HCT116 (cell line): ENCODE results near the gene RASGRF2. TPM values are rescaled to one million over a fixed set of nuclear protein-coding genes. Genes with fewer than 3 reads are reported as not detected.

Experiments used
- ATAC-seq: fragments of 200-7000 bp; cut with Tn5 transposase; 2 replicates; pipeline ENCODE4 v1.9.1; 2020; ENCODE audit warnings: mild to moderate bottlenecking, moderate library complexity
- BruUV-seq: library from RNA; stranded (reverse); fragments of 400-500 nt; replicated peaks from 2 replicates; lab custom pipeline; 2021; lab: Mats Ljungman, UMichigan
- CTCF ChIA-PET: fragments of 300-600 bp; sonication (Branson Sonifier 250); formaldehyde crosslinking; loops from one replicate; lab custom pipeline; 2021; ENCODE audit warnings: antibody characterized with exemption; lab: Charles Lee
- POLR2A ChIA-PET: fragments of 300-600, 350-600 bp; sonication (Branson Sonifier 250); formaldehyde crosslinking; loops from one replicate; lab custom pipeline; 2021; ENCODE audit warnings: antibody characterized with exemption; lab: Charles Lee
- RAD21 ChIA-PET, 2 experiments: fragments of 300-600 bp; sonication (Branson Sonifier 250); formaldehyde crosslinking; loops; one replicate each; lab custom pipeline; 2023; ENCODE audit warnings: low total read pairs in 2 of 2; ENCODE audit not compliant: uncharacterized antibody in 2 of 2, unreplicated experiment in 2 of 2, low non-redundant PET in 1 of 2; lab: Charles Lee
- DNase-seq: peaks from one replicate; pipeline ENCODE4 v3.0.0-alpha.2; 2010; ENCODE audit warnings: low read depth, low spot score
- H2AFZ ChIP-seq: fragments of 200-600 bp; shearing (Covaris generic), sonication (generic); 2 replicates; pipeline ENCODE4 v1.6.1; 2017; ENCODE audit warnings: low read depth, mixed run types, mixed read lengths, antibody characterized with exemption, low read length; ENCODE audit not compliant: poor library complexity, severe bottlenecking
- H3K27ac ChIP-seq: 2 replicates; pipeline ENCODE4 v1.5.1; 2012; ENCODE audit warnings: low read depth, low read length
- H3K27me3 ChIP-seq: fragments of 200-600 bp; sonication (generic); 2 replicates; pipeline ENCODE4 v1.6.1; 2016; ENCODE audit warnings: mixed run types, low read length, mixed read lengths; ENCODE audit not compliant: insufficient read depth
- H3K36me3 ChIP-seq, 2 experiments: fragments of 200-500 bp in 1 of 2; fragments of 200-600 bp in 1 of 2; sonication (Bioruptor generic) in 1 of 2; sonication (generic) in 1 of 2; 2 replicates each; pipeline versions ENCODE4 v1.5.1 to v1.6.1; 2014 to 2016; ENCODE audit warnings: low read length in 2 of 2, inconsistent platforms in 1 of 2, mixed read lengths in 1 of 2, mixed run types in 1 of 2; ENCODE audit not compliant: insufficient read depth in 2 of 2, control insufficient read depth in 1 of 2
- H3K4me1 ChIP-seq, 2 experiments: fragments of 200-600 bp in 1 of 2; sonication (generic) in 1 of 2; 2 replicates each; pipeline versions ENCODE4 v1.5.1 to v1.6.1; 2012 to 2017; ENCODE audit warnings: low read length in 2 of 2, inconsistent platforms in 1 of 2, mild to moderate bottlenecking in 1 of 2, mixed read lengths in 1 of 2, mixed run types in 1 of 2, moderate library complexity in 1 of 2; ENCODE audit not compliant: insufficient read depth in 2 of 2, control insufficient read depth in 1 of 2
- H3K4me2 ChIP-seq: fragments of 200-600 bp; sonication (generic); 2 replicates; pipeline ENCODE4 v1.6.1; 2017; ENCODE audit warnings: mixed run types, low read length, mixed read lengths
- H3K4me3 ChIP-seq, 2 experiments: fragments of 200-600 bp in 1 of 2; sonication (generic) in 1 of 2; replicated peaks in 1 of 2; 2 replicates each; pipeline ENCODE4 v1.5.1; 2011 to 2016; ENCODE audit warnings: low read length in 2 of 2, control low read depth in 1 of 2, low read depth in 1 of 2, mild to moderate bottlenecking in 1 of 2, mixed read lengths in 1 of 2, mixed run types in 1 of 2
- H3K79me2 ChIP-seq: fragments of 200-600 bp; sonication (generic); 2 replicates; pipeline ENCODE4 v1.6.1; 2017; ENCODE audit warnings: mild to moderate bottlenecking, mixed run types, low read length, moderate library complexity, mixed read lengths; ENCODE audit not compliant: insufficient read depth
- H3K9ac ChIP-seq: fragments of 200-600 bp; sonication (generic); 2 replicates; pipeline ENCODE4 v1.6.1; 2016; ENCODE audit warnings: low read length, mixed read lengths
- H3K9me2 ChIP-seq: fragments of 200-600 bp; sonication (generic), shearing (Covaris generic); 2 replicates; pipeline ENCODE4 v1.6.1; 2017; ENCODE audit warnings: mixed run types, mild to moderate bottlenecking, moderate library complexity; ENCODE audit not compliant: insufficient read depth
- H3K9me3 ChIP-seq, 2 experiments: fragments of 200-500 bp in 1 of 2; fragments of 200-600 bp in 1 of 2; sonication (Bioruptor generic) in 1 of 2; sonication (generic) in 1 of 2; 2 replicates each; pipeline ENCODE4 v1.6.1; 2014 to 2017; ENCODE audit warnings: low read length in 2 of 2, mixed read lengths in 2 of 2, inconsistent platforms in 1 of 2, low read depth in 1 of 2, mild to moderate bottlenecking in 1 of 2, mixed run types in 1 of 2, moderate library complexity in 1 of 2; ENCODE audit not compliant: control insufficient read depth in 1 of 2, insufficient read depth in 1 of 2
- H4K20me1 ChIP-seq: fragments of 200-600 bp; sonication (generic), shearing (Covaris generic); 2 replicates; pipeline ENCODE4 v1.6.1; 2017; ENCODE audit warnings: mixed run types, mild to moderate bottlenecking, moderate library complexity; ENCODE audit not compliant: insufficient read depth
- ATF3 ChIP-seq: IDR thresholded peaks from 2 replicates; pipeline ENCODE4 v1.6.1; 2012
- CBX3 ChIP-seq: IDR thresholded peaks from 2 replicates; pipeline ENCODE4 v1.6.1; 2012; ENCODE audit warnings: low read depth
- CEBPB ChIP-seq: IDR thresholded peaks from 2 replicates; pipeline ENCODE4 v1.6.1; 2012; ENCODE audit warnings: low read depth
- EGR1 ChIP-seq: IDR thresholded peaks from 2 replicates; pipeline ENCODE4 v1.6.1; 2012; ENCODE audit warnings: low read depth
- EZH2 ChIP-seq: fragments of 200-600 bp; sonication (generic); IDR thresholded peaks from 2 replicates; pipeline ENCODE4 v1.6.1; 2017; ENCODE audit warnings: antibody characterized with exemption, mixed run types
- EZH2phosphoT487 ChIP-seq: fragments of 200-600 bp; IDR thresholded peaks from 2 replicates; pipeline ENCODE4 v1.6.1; 2018; ENCODE audit warnings: antibody characterized with exemption, borderline replicate concordance
- FOSL1 ChIP-seq: IDR thresholded peaks from 2 replicates; pipeline ENCODE4 v1.6.1; 2012; ENCODE audit warnings: low read depth
- POLR2A ChIP-seq: IDR thresholded peaks from 2 replicates; pipeline ENCODE4 v1.7.0; 2011; ENCODE audit warnings: borderline replicate concordance; ENCODE audit not compliant: insufficient read depth, insufficient read length; ENCODE audit errors: extremely low read depth
- RAD21 ChIP-seq: IDR thresholded peaks from 2 replicates; pipeline ENCODE4 v1.6.1; 2012; ENCODE audit warnings: low read depth, mild to moderate bottlenecking
- REST ChIP-seq: IDR thresholded peaks from 2 replicates; pipeline ENCODE4 v1.6.1; 2012; ENCODE audit warnings: low read depth
- SIN3A ChIP-seq: IDR thresholded peaks from 2 replicates; pipeline ENCODE4 v1.6.1; 2012; ENCODE audit warnings: low read depth
- SP1 ChIP-seq: IDR thresholded peaks from 2 replicates; pipeline ENCODE4 v1.6.1; 2012; ENCODE audit warnings: low read depth
- YY1 ChIP-seq: IDR thresholded peaks from 2 replicates; pipeline ENCODE4 v1.6.1; 2011; ENCODE audit warnings: low read length, low read depth, moderate library complexity, mild to moderate bottlenecking; ENCODE audit not compliant: insufficient replicate concordance; ENCODE audit errors: extremely low read depth
- ZFX ChIP-seq: fragments of 450-650 bp; IDR thresholded peaks from 2 replicates; pipeline ENCODE4 v1.6.1; 2017
- intact Hi-C: fragments of 100-400 bp; cut with micrococcal nuclease; formaldehyde crosslinking; loops from 2 replicates; pipeline ENCODE4 v1.10.0; 2022
- total RNA-seq: library from RNA; stranded (reverse); gene quantifications from one replicate; pipeline ENCODE4 v1.2.1, GENCODE V29; 2021; ENCODE audit not compliant: unreplicated experiment

The RASGRF2 gene
- total RNA-seq, 1 experiment from 2014 or later = 0.05 TPM

- Histone ChIP-seq H3K9me2 (no peaks in the 10 kb centered on the region), H3K4me1 (no peaks in the 10 kb centered on the region), H3K9ac (no peak overlapping the region), H4K20me1 (no peaks in the 10 kb centered on the region), H3K27ac (no peak overlapping the region), H3K36me3 (no peaks in the 10 kb centered on the region), H3K4me2 (no peak overlapping the region), H3K79me2 (no peaks in the 10 kb centered on the region), H3K4me3 (no peak overlapping the region), H3K9me3 (no peaks in the 10 kb centered on the region), H3K27me3 (peaks cover 5% of the 10 kb centered on the region; the same call in 1 of the 2 replicates), H2AFZ (no peak overlapping the region)
- POLR2A ChIA-PET = no interaction called here
- intact Hi-C loops = no loop called here
- CTCF ChIA-PET = no interaction called here
- no peak for DNase-seq
- TF ChIP-seq EZH2 = no peak
- no peak for TF ChIP-seq CBX3
- TF ChIP-seq SP1 = no peak
- TF ChIP-seq EZH2phosphoT487 = no peak
- no peak for TF ChIP-seq REST
- TF ChIP-seq POLR2A = no peak
- TF ChIP-seq YY1 = no peak
- no peak for TF ChIP-seq ATF3
- no peak for TF ChIP-seq SIN3A
- no peak for TF ChIP-seq CEBPB
- TF ChIP-seq FOSL1 = no peak
- TF ChIP-seq ZFX = no peak
- TF ChIP-seq EGR1 = no peak
- no peak for TF ChIP-seq RAD21
- no TSS peak for BruUV-seq
- no peak for ATAC-seq
- RAD21 ChIA-PET = no interaction called here
Observed at GRCh38 chr5:81045389-81045807, 85.2 kb downstream of the RASGRF2 start.
